GM19328 (cell line): Measurements from ENCODE around the gene PCDHGB6.
"Not testable (repeated sequence)": the region's sequence is repeated elsewhere in the genome, so short reads cannot be mapped to it uniquely, and the experiment has no call there.

Experiments
- ATAC-seq: cut with Tn5 transposase; IDR thresholded peaks from one replicate; pipeline ENCODE4 v1.9.1; 2021; ENCODE audit warnings: mild to moderate bottlenecking, moderate library complexity; ENCODE audit not compliant: unreplicated experiment

The PCDHGB6 gene

GRCh38 chr5:141417494-141418172 is 9.8 kb downstream of the PCDHGB6 start, which contains the start of gene PCDHGB7:
Gene PCDHGB7, plus strand, starts transcription at chr5:141417677. Its CDS starts 183 bp downstream, at chr5:141417860.
- ATAC-seq: peak; percentile 61

DNA sequence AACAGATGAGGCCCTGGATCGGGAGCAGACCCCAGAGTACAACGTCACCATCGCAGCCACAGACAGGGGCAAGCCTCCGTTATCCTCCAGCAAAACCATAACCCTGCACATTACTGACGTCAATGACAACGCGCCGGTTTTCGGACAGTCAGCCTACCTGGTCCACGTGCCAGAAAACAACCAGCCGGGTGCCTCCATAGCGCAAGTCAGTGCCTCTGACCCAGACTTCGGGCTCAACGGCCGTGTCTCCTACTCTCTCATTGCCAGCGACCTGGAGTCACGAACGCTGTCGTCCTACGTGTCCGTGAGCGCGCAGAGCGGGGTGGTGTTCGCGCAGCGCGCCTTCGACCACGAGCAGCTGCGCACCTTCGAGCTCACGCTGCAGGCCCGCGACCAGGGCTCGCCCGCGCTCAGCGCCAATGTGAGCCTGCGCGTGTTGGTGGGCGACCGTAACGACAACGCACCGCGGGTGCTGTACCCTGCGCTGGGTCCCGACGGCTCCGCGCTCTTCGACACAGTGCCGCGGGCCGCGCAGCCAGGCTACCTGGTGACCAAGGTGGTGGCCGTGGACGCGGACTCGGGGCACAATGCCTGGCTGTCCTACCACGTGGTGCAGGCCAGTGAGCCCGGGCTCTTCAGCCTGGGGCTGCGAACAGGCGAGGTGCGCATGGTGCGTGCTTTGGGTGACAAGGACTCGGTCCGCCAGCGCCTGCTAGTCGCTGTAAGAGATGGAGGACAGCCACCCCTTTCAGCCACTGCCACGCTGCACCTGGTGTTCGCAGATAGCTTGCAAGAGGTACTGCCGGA is 11.5 kb downstream of the PCDHGB6 start:
- no peak for ATAC-seq

- ATAC-seq: no peak
Observed at GRCh38 chr5:141420855-141421488, 13.2 kb downstream of the PCDHGB6 start, which contains the start of gene PCDHGA11. Gene PCDHGA11, plus strand, starts transcription at chr5:141421051. Its CDS starts 177 bp downstream, at chr5:141421228.

GRCh38 chr5:141421489-141421855 is 13.7 kb downstream of the PCDHGB6 start:
- no peak for ATAC-seq

DNA sequence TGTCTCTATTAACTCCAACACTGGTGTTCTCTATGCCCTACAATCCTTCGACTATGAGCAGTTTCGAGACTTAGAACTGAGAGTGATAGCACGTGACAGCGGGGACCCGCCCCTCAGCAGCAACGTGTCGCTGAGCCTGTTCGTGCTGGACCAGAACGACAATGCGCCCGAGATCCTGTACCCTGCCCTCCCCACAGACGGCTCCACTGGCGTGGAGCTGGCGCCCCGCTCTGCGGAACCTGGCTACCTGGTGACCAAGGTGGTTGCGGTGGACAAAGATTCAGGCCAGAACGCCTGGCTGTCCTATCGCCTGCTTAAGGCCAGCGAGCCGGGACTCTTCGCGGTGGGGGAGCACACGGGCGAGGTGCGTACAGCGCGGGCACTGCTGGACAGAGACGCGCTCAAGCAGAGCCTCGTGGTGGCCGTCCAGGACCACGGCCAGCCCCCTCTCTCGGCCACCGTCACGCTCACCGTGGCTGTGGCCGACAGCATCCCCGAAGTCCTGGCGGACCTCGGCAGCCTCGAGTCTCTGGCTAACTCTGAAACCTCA is 15.0 kb downstream of the PCDHGB6 start:
- ATAC-seq: no peak

DNA sequence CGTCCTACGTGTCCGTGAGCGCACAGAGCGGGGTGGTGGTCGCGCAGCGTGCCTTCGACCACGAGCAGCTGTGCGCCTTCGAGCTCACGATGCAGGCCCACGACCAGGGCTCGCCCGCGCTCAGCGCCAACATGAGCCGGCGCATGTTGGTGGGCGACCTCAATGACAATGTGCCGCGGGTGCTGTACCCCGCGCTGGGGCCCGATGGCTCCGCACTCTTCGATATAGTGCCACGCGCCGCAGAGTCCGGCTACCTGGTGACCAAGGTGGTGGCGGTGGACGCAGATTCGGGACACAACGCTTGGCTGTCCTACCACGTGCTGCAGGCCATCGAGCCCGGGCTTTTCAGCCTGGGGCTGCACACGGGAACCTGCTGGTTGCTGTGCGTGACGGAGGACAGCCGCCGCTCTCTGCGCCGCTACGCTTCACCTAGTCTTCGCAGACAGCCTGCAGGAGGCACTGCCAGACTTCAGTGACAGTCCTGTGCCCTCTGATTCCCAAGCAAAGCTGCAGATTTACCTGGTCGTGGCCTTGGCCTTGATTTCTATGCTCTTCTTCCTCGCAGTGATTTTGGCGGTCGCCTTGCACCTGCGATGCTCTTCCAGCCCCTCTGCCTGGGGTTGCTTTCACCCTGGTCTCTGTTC is 20.1 kb downstream of the PCDHGB6 start:
- ATAC-seq: no peak

DNA sequence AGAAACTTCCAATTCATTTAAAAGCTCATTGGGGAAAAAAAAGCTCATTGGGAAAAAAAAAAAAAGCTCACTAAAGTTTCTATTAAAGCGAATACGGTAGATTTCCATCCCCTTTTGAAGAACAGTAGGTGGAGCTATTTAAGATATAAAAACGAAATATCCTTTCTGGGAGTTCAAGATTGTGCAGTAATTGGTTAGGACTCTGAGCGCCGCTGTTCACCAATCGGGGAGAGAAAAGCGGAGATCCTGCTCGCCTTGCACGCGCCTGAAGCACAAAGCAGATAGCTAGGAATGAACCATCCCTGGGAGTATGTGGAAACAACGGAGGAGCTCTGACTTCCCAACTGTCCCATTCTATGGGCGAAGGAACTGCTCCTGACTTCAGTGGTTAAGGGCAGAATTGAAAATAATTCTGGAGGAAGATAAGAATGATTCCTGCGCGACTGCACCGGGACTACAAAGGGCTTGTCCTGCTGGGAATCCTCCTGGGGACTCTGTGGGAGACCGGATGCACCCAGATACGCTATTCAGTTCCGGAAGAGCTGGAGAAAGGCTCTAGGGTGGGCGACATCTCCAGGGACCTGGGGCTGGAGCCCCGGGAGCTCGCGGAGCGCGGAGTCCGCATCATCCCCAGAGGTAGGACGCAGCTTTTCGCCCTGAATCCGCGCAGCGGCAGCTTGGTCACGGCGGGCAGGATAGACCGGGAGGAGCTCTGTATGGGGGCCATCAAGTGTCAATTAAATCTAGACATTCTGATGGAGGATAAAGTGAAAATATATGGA is 22.7 kb downstream of the PCDHGB6 start, which contains the start of gene PCDHGA12:
Gene PCDHGA12, plus strand, starts transcription at position 176 of the 782 bp plus-strand sequence. Its CDS starts 253 bp downstream, at position 429.
- peak; percentile 89 for ATAC-seq

DNA sequence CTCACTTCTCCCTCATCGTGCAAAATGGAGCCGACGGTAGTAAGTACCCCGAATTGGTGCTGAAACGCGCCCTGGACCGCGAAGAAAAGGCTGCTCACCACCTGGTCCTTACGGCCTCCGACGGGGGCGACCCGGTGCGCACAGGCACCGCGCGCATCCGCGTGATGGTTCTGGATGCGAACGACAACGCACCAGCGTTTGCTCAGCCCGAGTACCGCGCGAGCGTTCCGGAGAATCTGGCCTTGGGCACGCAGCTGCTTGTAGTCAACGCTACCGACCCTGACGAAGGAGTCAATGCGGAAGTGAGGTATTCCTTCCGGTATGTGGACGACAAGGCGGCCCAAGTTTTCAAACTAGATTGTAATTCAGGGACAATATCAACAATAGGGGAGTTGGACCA is 23.5 kb downstream of the PCDHGB6 start:
- ATAC-seq: no peak

GRCh38 chr5:141432308-141432707 is 24.5 kb downstream of the PCDHGB6 start:
- not testable (repeated sequence) for ATAC-seq

- ATAC-seq: not testable (repeated sequence)
Observed at GRCh38 chr5:141432726-141433125, 24.9 kb downstream of the PCDHGB6 start.

DNA sequence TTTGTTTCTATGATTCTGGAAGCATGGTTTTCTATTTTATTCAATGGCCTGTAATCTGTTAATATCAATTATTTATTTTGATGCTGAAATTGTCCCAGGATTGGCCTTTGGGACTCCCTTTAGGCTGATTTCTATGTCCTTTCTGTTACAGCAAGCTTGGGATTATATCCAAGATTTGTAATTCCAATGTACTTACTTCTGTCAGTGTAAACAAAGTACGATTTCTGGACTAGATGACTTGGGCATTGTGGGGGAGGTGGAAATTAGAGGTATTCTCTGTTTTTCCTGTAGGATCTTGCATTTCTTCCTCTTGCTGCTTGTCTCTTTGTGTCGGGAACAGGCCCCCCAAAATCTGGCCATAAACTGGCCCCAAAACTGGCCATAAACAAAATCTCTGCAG is 26.2 kb downstream of the PCDHGB6 start:
- ATAC-seq: no peak

DNA sequence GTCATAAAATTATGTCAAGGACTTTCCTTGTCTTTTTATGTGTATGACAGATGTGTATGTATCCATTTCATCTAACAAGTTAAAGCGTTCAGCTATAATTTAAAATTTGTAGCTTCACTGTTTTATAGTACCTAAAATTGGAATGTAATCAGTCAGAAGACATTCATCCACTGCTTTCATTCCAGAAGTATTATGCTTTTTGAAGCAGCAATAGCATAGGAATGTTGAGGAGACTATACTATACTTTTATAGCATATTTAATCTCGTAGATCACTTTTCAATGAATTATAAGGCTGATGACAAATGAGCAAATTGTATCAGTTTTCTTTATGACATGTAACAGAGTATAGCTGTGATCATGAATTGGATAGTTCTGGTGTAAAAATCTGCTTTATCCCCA is 29.4 kb downstream of the PCDHGB6 start:
- ATAC-seq: no peak

DNA sequence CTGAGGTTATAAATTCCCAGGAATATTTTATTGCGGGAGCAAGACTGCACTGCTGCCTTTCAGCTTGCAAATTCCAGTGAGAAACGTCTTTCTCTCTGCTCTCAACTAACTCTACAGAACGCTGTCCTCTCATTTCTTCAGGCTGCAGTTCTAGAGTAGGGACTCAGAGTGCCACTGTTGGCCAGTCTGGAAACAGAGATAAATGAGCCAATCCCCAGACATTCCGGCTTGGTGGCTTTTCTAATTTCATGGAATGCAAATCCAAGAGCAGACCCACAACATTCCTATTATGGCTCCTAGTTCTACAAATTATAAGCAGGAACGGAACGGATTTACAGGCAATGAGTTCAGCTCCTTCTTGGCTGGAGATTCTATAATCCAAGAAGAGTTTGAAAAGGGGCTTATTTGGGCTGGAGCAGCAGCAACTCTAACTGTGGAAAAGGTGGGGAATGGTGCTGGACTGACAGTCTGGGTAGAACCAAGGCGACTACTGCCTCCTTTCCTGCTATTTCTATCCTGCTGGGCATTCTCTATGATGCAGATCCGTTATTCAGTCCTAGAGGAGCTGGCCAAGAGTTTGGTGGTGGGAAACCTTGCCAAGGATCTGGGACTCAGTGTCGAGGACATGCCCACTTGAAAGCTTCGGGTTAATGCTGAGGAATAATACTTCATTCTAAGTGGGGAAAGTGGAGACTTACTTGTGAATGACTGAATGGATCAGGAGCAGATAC is 31.8 kb downstream of the PCDHGB6 start:
- no peak for ATAC-seq

DNA sequence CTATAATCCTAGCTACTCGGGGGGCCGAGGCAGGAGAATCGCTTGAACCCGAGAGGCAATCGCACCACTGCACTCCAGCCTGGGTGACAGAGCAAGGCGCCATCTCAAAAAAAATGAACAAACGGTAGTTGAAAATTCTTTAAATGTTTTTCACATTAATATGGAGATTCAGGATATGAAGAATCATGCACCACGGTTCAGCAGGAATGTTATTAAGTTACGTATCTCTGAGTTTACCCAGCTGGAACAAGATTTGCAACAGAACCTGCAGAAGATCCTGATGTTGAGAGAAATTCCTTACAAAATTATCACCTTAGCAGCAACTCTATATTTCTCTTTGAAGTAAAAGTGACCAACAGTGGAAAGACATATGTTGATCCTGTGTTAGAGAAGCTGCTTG is 32.5 kb downstream of the PCDHGB6 start:
- ATAC-seq: no peak

- ATAC-seq: no peak
Observed at GRCh38 chr5:141441571-141442170, 33.9 kb downstream of the PCDHGB6 start.
